Ishikawa (cell line): ENCODE results near the gene WWTR1.

Source experiments
- CREB1 ChIP-seq: IDR thresholded peaks from 2 replicates; pipeline ENCODE4 v1.6.1; 2012; ENCODE audit warnings: low read depth
- EGR1 ChIP-seq: IDR thresholded peaks from 2 replicates; pipeline ENCODE4 v1.6.1; 2012
- EP300 ChIP-seq: IDR thresholded peaks from 2 replicates; pipeline ENCODE4 v1.6.1; 2012; ENCODE audit warnings: borderline replicate concordance
- RAD21 ChIP-seq: IDR thresholded peaks from 2 replicates; pipeline ENCODE4 v1.6.1; 2012; ENCODE audit warnings: low read depth
- TF ChIP-seq, protein P1 (sequence below): IDR thresholded peaks from 2 replicates; pipeline ENCODE4 v1.6.1; 2012

DNA sequence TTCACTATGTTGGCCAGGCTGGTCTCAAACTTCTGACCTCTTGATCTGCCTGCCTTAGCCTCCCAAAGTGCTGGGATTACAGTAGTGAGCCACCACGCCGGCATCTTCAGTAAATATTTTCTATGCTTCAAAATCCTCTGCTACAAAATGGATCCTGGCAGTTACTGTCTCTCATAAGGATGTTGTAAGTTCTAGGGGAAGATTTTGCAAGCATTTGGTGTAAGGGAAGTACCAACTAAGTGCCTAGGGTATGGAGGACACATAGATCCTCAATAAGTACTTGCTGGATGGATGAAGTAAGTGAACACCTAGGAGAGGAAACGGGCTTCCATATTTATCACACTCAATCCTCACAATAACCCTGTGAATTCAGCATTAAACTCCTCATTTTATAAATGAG lies 176.8 kb downstream of the WWTR1 start:
- TF ChIP-seq CREB1 (no peak), EGR1 (no peak), EP300 (no peak), RAD21 (no peak)
- TF ChIP-seq, protein P1, sequence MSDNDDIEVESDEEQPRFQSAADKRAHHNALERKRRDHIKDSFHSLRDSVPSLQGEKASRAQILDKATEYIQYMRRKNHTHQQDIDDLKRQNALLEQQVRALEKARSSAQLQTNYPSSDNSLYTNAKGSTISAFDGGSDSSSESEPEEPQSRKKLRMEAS: no peak
